ENCODE data around the gene CFAP69.
"Not testable (repeated sequence)": the region's sequence is repeated elsewhere in the genome, so short reads cannot be mapped to it uniquely, and the experiment has no call there.

Gene CFAP69

DNA sequence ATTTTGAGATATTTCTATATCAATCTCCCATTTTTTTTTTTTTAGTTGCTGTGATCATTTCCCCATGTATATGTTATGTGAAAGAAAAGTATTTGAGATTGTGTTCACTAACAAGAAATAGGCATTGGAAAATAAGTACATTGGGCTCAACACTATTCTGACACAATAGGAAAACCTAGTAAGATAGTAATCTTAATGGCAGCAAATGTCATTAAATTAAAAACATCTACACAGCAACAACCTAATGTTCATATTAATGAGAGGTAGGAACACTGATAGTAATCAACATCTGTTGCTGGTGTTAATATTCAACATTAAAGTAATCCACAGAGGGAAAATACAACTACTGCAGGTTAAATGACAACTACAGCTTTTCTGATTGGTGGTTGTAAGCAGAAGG is 100.0 kb downstream of the CFAP69 start:
- no peak for DNase-seq (ENCODE audit: low read depth)

DNA sequence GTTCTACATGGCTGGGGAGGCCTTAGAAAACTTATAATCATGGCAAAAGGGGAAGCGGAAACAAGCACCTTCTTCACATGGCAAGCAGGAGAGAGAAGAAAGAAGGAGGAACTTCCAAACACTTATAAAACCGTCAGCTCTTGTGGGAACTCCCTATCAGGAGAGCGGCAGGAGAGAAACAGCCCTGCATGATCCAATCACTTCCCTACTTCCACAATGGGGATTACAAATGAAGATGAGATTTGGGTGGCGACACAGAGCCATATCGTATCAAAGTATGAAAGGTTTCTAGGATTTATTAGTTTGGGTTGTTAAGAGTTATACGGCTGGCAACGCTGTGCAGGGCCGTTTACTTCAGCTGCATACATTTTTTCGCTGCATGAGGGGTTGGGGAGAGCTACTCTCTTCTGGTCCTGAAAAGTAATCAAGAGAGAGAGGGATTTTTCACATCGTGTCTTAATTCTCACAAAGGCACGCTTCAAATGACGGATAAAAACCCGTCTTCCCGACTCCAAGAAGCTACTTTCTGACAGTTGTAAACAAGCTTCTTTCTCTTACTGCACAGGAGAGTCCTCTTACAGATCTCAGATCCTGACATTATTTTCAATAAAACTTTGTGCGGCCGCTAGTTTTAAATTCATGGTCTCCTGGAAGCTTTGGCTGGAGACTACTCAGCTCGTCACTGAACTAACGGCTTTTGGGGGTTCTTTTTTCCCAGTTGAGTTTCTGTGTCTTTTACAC is 100.8 kb downstream of the CFAP69 start:
- peak; percentile 13 for DNase-seq (ENCODE audit: low read depth)

DNA sequence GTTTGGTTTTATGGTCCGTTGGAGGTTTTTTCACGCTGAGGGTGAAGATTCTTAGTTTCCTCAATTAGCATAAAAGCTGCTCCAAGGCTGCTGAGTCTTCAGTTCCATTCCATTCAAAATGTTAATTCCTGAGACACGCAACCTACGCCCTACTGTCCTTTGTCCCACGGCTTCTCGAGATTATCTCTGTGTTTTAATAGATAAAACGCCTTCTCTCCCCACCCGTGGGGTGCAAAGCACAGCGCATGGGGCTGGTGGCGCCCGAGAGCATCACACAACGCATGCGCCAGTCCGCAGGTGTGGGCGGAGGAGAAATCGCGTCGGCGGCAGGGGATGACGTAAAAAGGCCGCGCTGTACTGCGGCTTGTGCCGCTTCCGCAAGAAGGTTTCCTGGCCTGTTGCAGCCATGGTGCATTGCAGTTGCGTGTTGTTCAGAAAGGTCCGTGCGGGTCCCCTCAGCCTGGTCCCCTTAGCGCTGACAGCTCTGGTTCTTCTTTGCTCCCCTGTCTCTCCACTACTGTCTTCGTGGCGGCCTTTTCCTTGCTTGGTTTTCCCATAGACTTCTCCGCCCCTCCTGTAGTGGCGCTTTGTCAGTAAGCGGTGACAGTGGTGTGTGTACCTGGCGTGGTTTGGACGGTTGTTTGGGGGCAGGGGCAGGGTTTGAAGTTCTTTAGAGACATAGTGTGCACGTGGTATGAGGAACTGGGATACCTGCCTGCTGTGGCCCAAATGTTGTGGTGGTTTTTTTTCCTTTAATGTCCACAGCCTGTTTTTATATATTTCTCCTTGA is 101.6 kb downstream of the CFAP69 start, which contains the start of gene GTPBP10:
GTPBP10 (plus strand) TSS at position 381 of the 790 bp plus-strand sequence; CDS start at position 407, 26 bp downstream.
- DNase-seq (ENCODE audit: low read depth): peak; percentile 90

DNA sequence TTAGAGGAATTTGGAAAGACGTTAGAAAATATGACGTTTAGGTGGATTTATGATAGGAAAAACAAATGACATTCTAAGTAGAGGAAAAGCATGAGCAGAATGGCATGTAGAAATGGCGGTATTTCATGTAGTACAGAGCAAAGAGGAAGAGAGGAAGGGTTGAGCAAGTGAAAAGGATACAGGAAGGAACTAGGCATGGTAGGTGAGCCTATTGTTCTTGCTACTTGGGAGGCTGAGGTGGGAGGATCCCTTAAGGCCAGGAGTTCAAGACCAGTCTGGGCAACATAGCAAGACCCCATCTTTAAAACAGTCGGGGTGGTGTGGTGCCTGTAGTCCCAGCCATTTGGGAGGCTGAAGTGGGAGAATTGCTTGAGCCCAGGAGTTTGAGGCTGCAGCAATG is 102.8 kb downstream of the CFAP69 start:
- DNase-seq (ENCODE audit: low read depth): no peak

DNA sequence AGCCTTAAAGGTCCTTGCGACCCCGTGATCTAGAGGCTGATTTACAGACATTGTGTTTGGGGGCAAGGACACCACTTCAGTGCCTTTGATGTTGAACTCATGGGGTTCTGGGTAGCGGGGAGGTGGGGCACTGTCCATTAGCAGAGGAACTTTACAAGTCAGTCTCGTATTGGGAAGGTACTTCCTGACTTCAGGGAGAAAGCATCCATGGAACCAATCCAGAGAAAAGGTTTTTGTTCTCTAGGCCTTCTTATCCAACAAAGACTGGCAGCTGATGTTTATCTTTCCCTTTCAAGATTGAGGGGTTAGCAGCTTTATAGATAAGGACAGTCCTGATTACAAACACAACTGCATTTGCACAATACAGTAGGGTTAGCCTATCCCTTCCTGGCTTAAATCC is 104.3 kb downstream of the CFAP69 start:
- DNase-seq (ENCODE audit: low read depth): no peak

DNA sequence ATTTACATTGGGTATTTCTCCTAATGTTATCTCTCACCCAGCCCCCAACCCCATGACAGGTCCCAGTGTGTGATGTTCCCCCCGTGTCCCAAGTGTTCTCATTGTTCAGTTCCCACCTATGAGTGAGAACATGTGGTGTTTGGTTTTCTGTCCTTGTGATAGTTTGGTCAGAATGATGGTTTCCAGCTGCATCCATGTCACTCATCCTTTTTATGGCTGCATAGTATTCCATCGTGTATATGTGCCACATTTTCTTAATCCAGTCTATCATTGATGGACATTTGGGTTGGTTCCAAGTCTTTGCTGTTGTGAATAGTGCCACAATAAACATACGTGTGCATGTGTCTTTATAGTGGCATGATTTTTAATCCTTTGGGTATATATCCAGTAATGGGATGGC is 105.1 kb downstream of the CFAP69 start:
- not testable (repeated sequence) for DNase-seq (ENCODE audit: low read depth)

DNA sequence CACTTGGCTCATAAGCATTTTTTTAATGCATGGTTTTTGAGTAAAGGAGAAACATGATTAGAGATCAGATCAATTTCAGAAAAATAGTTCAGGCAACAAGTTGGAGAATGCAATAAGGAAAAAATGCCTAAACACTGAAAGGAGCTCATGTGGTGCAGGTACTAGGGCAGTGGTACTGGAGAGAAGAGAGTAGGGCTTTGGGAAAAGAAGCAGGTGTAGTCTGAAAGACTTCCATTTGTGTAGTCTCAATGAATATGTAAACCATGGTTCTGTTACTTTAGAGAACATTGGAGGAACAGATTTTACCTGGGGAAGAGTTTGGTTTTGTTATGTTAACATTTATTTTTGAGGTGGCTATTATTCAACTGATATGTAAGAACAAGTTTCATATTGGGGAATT is 107.0 kb downstream of the CFAP69 start:
- no peak for DNase-seq (ENCODE audit: low read depth)
